Fibroblast of lung (primary cell): Measurements from ENCODE around the gene EXOC1L.

ENCODE experiments used
- CTCF ChIP-seq, 2 donors: IDR thresholded peaks in 1 of 2; conservative IDR thresholded peaks in 1 of 2; 1 replicate in 1 of 2; 2 replicates in 1 of 2; pipeline ENCODE4 v1.5.1; 2011 to 2012; ENCODE audit warnings: low read length in 2 of 2, control low read depth in 1 of 2, inconsistent platforms in 1 of 2, low read depth in 1 of 2, mild to moderate bottlenecking in 1 of 2
- EZH2 ChIP-seq: IDR thresholded peaks from 2 replicates; pipeline ENCODE4 v1.5.1; 2012; ENCODE audit warnings: low read length, control low read depth, mild to moderate bottlenecking; ENCODE audit errors: missing control alignments

DNA sequence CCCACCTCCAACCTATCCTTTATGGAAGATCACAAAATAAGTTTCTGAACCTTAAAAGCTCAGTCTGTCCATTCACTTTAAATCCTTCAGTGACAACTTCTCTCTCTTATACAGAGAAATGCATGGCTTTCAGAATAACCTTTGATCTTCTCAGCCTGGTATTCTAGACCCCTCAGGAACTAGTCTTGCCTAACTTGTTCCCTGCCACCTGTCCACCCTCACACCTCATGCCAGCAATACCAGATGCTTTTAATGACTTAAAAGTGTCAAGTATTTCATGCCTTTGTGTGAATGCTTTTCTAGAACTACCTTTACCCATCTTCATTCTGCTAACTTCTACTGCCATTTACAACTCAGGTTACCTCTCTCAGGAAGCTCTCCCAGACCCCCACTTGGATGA is 7.4 kb downstream of the EXOC1L start:
- TF ChIP-seq CTCF (conservative IDR thresholded peaks at IDR 0.05 in 1 of 2, IDR thresholded peaks at IDR 0.05 in 1 of 2; ENCODE audit: low read depth in 1 of 2, low read length in 2 of 2), result no peak
- TF ChIP-seq EZH2, result no peak
